Fibroblast of skin of back (primary cell): ENCODE data around the gene EDEM1.
"Not testable (repeated sequence)": the region's sequence is repeated elsewhere in the genome, so short reads cannot be mapped to it uniquely, and the experiment has no call there.

Experiments
- DNase-seq: peaks from one replicate; pipeline ENCODE4 v3.0.0-alpha.2; 2013

EDEM1 gene

GRCh38 chr3:5179036-5179435 is 8.5 kb upstream of the EDEM1 start:
- DNase-seq, result not testable (repeated sequence)

- no peak for DNase-seq
These were observed 5.9 kb upstream of the EDEM1 start for GRCh38 chr3:5181469-5182141.

- not testable (repeated sequence) for DNase-seq
These were observed 3.8 kb upstream of the EDEM1 start for GRCh38 chr3:5183714-5184113.

GRCh38 chr3:5184499-5184898 is 3.0 kb upstream of the EDEM1 start:
- no peak for DNase-seq

GRCh38 chr3:5185093-5185673 is 2.3 kb upstream of the EDEM1 start:
- no peak for DNase-seq

- no peak for DNase-seq
These were observed 1.2 kb upstream of the EDEM1 start for GRCh38 chr3:5186089-5186857.

- peak; percentile 47 for DNase-seq
These were observed 700 bp upstream of the EDEM1 start for GRCh38 chr3:5186858-5187155.

GRCh38 chr3:5187920-5188418 is 462 bp downstream of the EDEM1 start:
- DNase-seq, result peak; percentile 46

- peak; percentile 25 for DNase-seq
These were observed 1.1 kb downstream of the EDEM1 start for GRCh38 chr3:5188419-5189221.

- DNase-seq, result no peak
These were observed 2.8 kb downstream of the EDEM1 start for GRCh38 chr3:5190147-5190791.

- DNase-seq, result no peak
These were observed 4.2 kb downstream of the EDEM1 start for GRCh38 chr3:5191555-5192304.

GRCh38 chr3:5192571-5193365 is 5.3 kb downstream of the EDEM1 start:
- DNase-seq, result no peak

- no peak for DNase-seq
These were observed 6.8 kb downstream of the EDEM1 start for GRCh38 chr3:5194341-5194740.

- peak; percentile 71 for DNase-seq
These were observed 7.4 kb downstream of the EDEM1 start for GRCh38 chr3:5194801-5195509.

GRCh38 chr3:5195605-5196004 is 8.1 kb downstream of the EDEM1 start:
- DNase-seq, result peak; percentile 14

- peak; percentile 54 for DNase-seq
These were observed 9.5 kb downstream of the EDEM1 start for GRCh38 chr3:5197022-5197421.

- peak; percentile 46 for DNase-seq
These were observed 10.2 kb downstream of the EDEM1 start for GRCh38 chr3:5197470-5198312.

- no peak for DNase-seq
These were observed 10.8 kb downstream of the EDEM1 start for GRCh38 chr3:5198313-5198677.
